LHCN-M2 (cell line): ENCODE results near the gene ABHD10. TPM values are rescaled to one million over a fixed set of nuclear protein-coding genes. Genes with fewer than 3 reads are reported as not detected.
"Not testable (repeated sequence)": the region's sequence is repeated elsewhere in the genome, so short reads cannot be mapped to it uniquely, and the experiment has no call there.

Experiments
- DNase-seq: peaks from one replicate; pipeline ENCODE4 v3.0.0-alpha.2; 2012; ENCODE audit warnings: low read depth
- total RNA-seq: library from RNA; depleted of rRNA; stranded (reverse); fragments of >200 nt; gene quantifications from 2 replicates; pipeline ENCODE4 v1.2.3, GENCODE V29; 2014; rRNA removed

The ABHD10 gene
- total RNA-seq, 1 experiment from 2014 or later, result 33.1 TPM

GRCh38 chr3:112032098-112032731 lies 53.4 kb downstream of the ABHD10 start:
- no peak for DNase-seq

GRCh38 chr3:112034436-112034835 lies 55.6 kb downstream of the ABHD10 start, which contains the start of gene TMPRSS7:
TMPRSS7 (plus strand) TSS chr3:112034736; CDS start chr3:112034846, 110 bp downstream.
- DNase-seq, result no peak

- DNase-seq, result no peak
Observed at GRCh38 chr3:112035241-112035640, 56.4 kb downstream of the ABHD10 start.

DNA sequence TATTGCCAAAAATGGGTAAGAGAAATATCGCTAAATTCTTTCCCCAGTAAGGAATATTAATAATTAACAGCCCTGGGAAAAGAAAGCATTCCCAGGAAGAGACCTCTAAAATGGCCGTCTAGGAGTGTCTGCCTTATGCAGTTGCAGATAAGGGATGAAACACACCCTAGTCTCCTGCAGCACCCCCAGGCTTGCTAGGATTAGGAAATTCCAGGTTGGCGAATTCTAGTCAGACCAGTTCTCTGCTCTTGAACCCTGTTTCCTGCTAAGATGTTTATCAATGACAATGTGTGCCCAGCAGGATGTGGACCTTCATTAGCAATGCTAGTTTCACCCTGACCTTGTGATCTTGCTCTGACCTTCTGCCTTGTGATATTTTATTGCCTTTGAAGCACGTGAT lies 58.4 kb downstream of the ABHD10 start:
- DNase-seq, result not testable (repeated sequence)

- DNase-seq, result peak; percentile 79
Observed at GRCh38 chr3:112038863-112039262, 60.0 kb downstream of the ABHD10 start.

DNA sequence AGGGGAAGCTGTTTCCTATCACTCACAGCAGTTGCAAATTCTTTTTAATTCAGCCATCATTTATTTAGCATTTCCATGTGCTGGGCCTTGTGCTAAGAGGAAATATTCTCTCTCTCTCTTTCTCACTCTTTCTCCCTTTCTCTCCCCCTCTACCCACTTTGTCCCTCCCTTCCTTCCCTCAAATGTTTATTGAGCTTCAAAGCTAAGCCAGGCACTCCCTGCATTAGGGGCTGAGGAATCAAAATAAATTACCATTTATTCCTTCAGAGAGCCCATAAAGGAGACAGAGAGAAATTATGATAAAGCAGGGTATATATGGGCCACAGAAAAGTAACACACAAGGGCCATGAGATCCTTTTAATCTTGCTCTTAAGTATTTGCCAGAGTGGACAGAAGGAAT lies 62.5 kb downstream of the ABHD10 start:
- no peak for DNase-seq

DNA sequence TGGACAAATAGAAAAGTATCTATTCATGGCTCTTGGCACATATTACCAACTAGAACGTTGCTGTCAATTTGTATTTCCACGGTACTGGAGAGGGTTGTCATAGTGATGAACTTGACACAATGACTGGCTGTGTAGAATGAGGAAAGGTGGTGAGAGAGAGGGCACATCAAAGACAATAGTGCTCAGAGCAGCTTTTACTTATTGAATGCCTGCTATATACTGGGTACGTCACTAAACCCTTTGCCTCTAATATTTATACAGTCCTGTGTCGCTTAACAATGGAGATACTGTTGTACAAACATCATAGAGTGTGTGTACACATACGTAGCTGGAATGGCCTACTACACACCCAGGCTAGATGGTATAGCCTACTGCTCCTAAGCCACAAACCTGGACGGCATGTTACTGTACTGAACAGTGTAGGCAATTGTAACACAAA lies 64.0 kb downstream of the ABHD10 start:
- DNase-seq, result no peak

Other genes with a start within 250 kb of the ABHD10 start
- gene PHLDB2, start 119.8 kb upstream of the ABHD10 start, total RNA-seq, result 21.7 and 23.7 TPM in 2 replicates
- gene TAGLN3, start 19.9 kb downstream of the ABHD10 start, total RNA-seq, result not detected in 2 replicates
- gene TMPRSS7, start 55.7 kb downstream of the ABHD10 start, total RNA-seq, result not detected in 2 replicates
- gene C3orf52, start 107.4 kb downstream of the ABHD10 start, total RNA-seq, result 6.2 and 6.7 TPM in 2 replicates
- not detected in 2 replicates for gene GCSAM, start 154.2 kb downstream of the ABHD10 start, total RNA-seq